Lung (tissue), 12 donors: ENCODE measurements around the gene CDK5RAP2. TPM values are rescaled to one million over a fixed set of nuclear protein-coding genes. Genes with fewer than 3 reads are reported as not detected.

Experiments used
- ATAC-seq: fragments of 200-7000 bp; cut with Tn5 transposase; one replicate; pipeline ENCODE4 v1.9.1; 2020; ENCODE audit warnings: moderate number of reproducible peaks; ENCODE audit not compliant: insufficient read depth, low FRiP score
- DNase-seq, 3 donors: peaks; one replicate each; pipeline ENCODE4 v3.0.0-alpha.2; 2013 to 2017
- H3K27ac ChIP-seq, 2 donors: one replicate each; pipeline ENCODE4 v1.5.1; 2013; ENCODE audit warnings: mild to moderate bottlenecking in 2 of 2, moderate library complexity in 2 of 2, control low read depth in 1 of 2, inconsistent platforms in 1 of 2, low read depth in 1 of 2, low read length in 1 of 2
- H3K27me3 ChIP-seq, 3 donors: one replicate each; pipeline ENCODE4 v1.5.1; 2013; ENCODE audit warnings: low read length in 2 of 3; ENCODE audit not compliant: control insufficient read depth in 3 of 3, insufficient read depth in 3 of 3
- H3K36me3 ChIP-seq, 4 donors: one replicate each; pipeline ENCODE4 v1.5.1; 2013; ENCODE audit warnings: low read length in 4 of 4, mild to moderate bottlenecking in 1 of 4, moderate library complexity in 1 of 4; ENCODE audit not compliant: control insufficient read depth in 4 of 4, insufficient read depth in 4 of 4
- H3K4me1 ChIP-seq, 5 donors: one replicate each; pipeline ENCODE4 v1.5.1; 2013; ENCODE audit warnings: low read length in 5 of 5, mild to moderate bottlenecking in 2 of 5, moderate library complexity in 1 of 5; ENCODE audit not compliant: control insufficient read depth in 5 of 5, insufficient read depth in 5 of 5
- H3K4me3 ChIP-seq: one replicate; pipeline ENCODE4 v1.5.1; 2013; ENCODE audit warnings: mild to moderate bottlenecking, control low read depth, moderate library complexity
- H3K9ac ChIP-seq, 2 donors: one replicate each; pipeline ENCODE4 v1.5.1; 2013; ENCODE audit warnings: low read length in 2 of 2, control low read depth in 1 of 2; ENCODE audit not compliant: insufficient read depth in 1 of 2
- H3K9me3 ChIP-seq, 4 donors: one replicate each; pipeline ENCODE4 v1.5.1; 2013; ENCODE audit warnings: low read length in 3 of 4, mild to moderate bottlenecking in 1 of 4, moderate library complexity in 1 of 4; ENCODE audit not compliant: control insufficient read depth in 4 of 4, insufficient read depth in 3 of 4
- CTCF ChIP-seq: IDR thresholded peaks from 2 replicates; pipeline ENCODE4 v1.5.1; 2012; ENCODE audit warnings: mild to moderate bottlenecking; ENCODE audit errors: control extremely low read depth, extremely low read depth
- WGBS, 2 donors: extraction: QIAGEN DNeasy Blood & Tissue Kit; methylation state at CpG; one replicate each; pipeline ENCODE4 v1.1.7; 2013; 5-methylcytosine and 5-hydroxymethylcytosine counted together
- polyA plus RNA-seq, 2 donors: library from polyadenylated mRNA; stranded (reverse); fragments of 200-250 nt; gene quantifications; one replicate each; pipeline ENCODE4 v1.2.1, GENCODE V29; 2013
- total RNA-seq, 2 donors: library from RNA; depleted of rRNA in 1 of 2; stranded (reverse); fragments of >200 nt in 1 of 2; gene quantifications; one replicate each; pipeline ENCODE4 v1.2.1, GENCODE V29; 2014 to 2021
- donor health status: control.
- donor health status: control.
- donor health status: Bipolar disorder and iron deficiency.
- donor health status: healthy.
- donor health status: DM: yes; HTN: yes; CAD: no.

The CDK5RAP2 gene
- total and polyA plus RNA-seq, 4 donors: 25.6 to 65.7 (median 35.9) TPM

DNA sequence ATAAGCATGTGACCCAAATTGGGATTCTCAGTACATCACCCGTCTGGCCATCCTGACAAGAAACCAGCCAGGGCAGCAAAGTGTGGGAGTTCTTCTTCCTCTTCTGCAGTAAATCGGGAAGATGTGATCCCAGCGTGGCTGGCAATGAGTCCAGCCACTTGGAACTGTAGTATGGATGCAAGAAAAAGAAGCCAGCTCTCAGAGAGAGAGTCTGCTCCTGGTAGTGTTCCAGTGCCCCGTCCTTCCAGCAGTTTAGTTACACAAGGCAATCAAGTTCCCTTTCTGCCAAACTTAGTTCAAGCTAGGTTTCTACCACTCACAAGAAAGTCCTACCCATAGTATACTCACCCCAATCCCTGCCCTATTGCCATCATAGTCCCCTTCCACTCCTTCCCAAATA lies 65.6 kb downstream of the CDK5RAP2 start:
- 83 to 87% methylated on average over 4 of the region's 4 CpGs for WGBS, 2 donors
- H3K27ac ChIP-seq: no peak overlapping the region
- no peak overlapping the region for H3K9ac ChIP-seq
- peaks cover 13 to 28% (median 20%) of the 10 kb centered on the region in 4 donors for H3K36me3 ChIP-seq
- no peaks in the 10 kb centered on the region for H3K9me3 ChIP-seq
- DNase-seq (no peak), ATAC-seq (no peak)
- TF ChIP-seq CTCF: no peak
- H3K27me3 ChIP-seq: no peaks in the 10 kb centered on the region
- no peak overlapping the region for H3K4me3 ChIP-seq
- H3K4me1 ChIP-seq: peaks cover 0 to 5% (median 0%) of the 10 kb centered on the region in 5 donors

GRCh38 chr9:120513825-120514396 lies 66.1 kb downstream of the CDK5RAP2 start:
- H3K4me1 ChIP-seq: peaks cover 0 to 5% (median 0%) of the 10 kb centered on the region in 5 donors
- DNase-seq (no peak), ATAC-seq (no peak)
- no peak for TF ChIP-seq CTCF
- peaks cover 13 to 28% (median 20%) of the 10 kb centered on the region in 4 donors for H3K36me3 ChIP-seq
- no peaks in the 10 kb centered on the region for H3K9me3 ChIP-seq
- WGBS, 2 donors: 76 to 87% methylated on average over 4 of the region's 4 CpGs
- no peak overlapping the region for H3K9ac ChIP-seq
- H3K4me3 ChIP-seq: no peak overlapping the region
- H3K27me3 ChIP-seq: no peaks in the 10 kb centered on the region
- no peak overlapping the region for H3K27ac ChIP-seq

GRCh38 chr9:120510816-120511215 lies 69.2 kb downstream of the CDK5RAP2 start:
- peaks cover 0 to 3% (median 0%) of the 10 kb centered on the region in 4 donors for H3K9me3 ChIP-seq
- ATAC-seq (no peak), DNase-seq (no peak)
- no peak overlapping the region for H3K4me3 ChIP-seq
- H3K27me3 ChIP-seq: no peaks in the 10 kb centered on the region
- no peak overlapping the region for H3K27ac ChIP-seq
- peaks cover 0 to 8% (median 0%) of the 10 kb centered on the region in 5 donors for H3K4me1 ChIP-seq
- no peak overlapping the region for H3K9ac ChIP-seq
- TF ChIP-seq CTCF: no peak
- 93 to 95% methylated on average over 3 of the region's 3 CpGs for WGBS, 2 donors
- H3K36me3 ChIP-seq: peaks cover 11 to 26% (median 20%) of the 10 kb centered on the region in 4 donors
